Chondrocyte (in vitro differentiated cells): ENCODE measurements around the gene TMEM132D. TPM values are rescaled to one million over a fixed set of nuclear protein-coding genes. Genes with fewer than 3 reads are reported as not detected.

ENCODE experiments used
- DNase-seq: peaks from one replicate; pipeline ENCODE4 v3.0.0; 2021; ENCODE audit warnings: mixed read lengths, low spot score
- H3K27ac Mint-ChIP-seq: one replicate; pipeline ENCODE4 v1.8.0; 2021; ENCODE audit warnings: mild to moderate bottlenecking, moderate library complexity, mixed read lengths; ENCODE audit not compliant: unreplicated experiment
- H3K27me3 Mint-ChIP-seq: 2 replicates; pipeline ENCODE4 v1.8.0; 2021; ENCODE audit warnings: low read depth, mixed read lengths
- H3K36me3 Mint-ChIP-seq: 2 replicates; pipeline ENCODE4 v1.8.0; 2021; ENCODE audit warnings: low read depth, mixed read lengths
- H3K4me1 Mint-ChIP-seq: 2 replicates; pipeline ENCODE4 v1.8.0; 2021; ENCODE audit warnings: low read depth, mild to moderate bottlenecking, mixed read lengths
- H3K4me3 Mint-ChIP-seq: one replicate; pipeline ENCODE4 v1.8.0; 2021; ENCODE audit warnings: mild to moderate bottlenecking, moderate library complexity, mixed read lengths; ENCODE audit not compliant: unreplicated experiment
- H3K9me3 Mint-ChIP-seq: 2 replicates; pipeline ENCODE4 v1.8.0; 2021; ENCODE audit warnings: low read depth, mixed read lengths
- total RNA-seq: library from RNA; stranded (reverse); gene quantifications from 3 replicates; pipeline ENCODE4 v1.2.1, GENCODE V29; 2021
- TF ChIP-seq, protein P1 (sequence below): fragments of 200-600 bp; sonication (generic); IDR thresholded peaks from 2 replicates; pipeline ENCODE4 v1.5.0; 2021; ENCODE audit warnings: antibody characterized with exemption, mild to moderate bottlenecking, moderate library complexity

TMEM132D gene
- total RNA-seq, 1 donor from 2014 or later, result 3.1 TPM

DNA sequence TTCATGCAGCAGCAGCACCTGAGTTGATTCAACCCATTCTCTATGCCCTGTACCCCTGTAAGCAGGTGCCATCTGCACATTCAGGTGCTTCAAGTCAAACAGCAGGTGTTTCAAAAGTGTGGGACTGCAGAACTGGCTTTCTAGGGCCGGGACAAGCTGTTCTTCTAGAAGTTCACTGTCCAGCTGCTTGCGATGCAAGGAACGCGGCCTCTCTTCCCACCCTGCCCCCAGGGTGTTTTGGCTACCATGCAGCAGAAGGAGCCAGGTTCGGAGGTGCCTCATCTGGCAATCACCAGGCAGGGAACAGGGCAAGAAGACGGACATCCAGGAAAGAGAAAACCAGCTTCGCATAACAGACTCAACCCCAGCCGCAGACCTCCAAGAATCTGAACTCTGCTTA is 35.2 kb downstream of the TMEM132D start:
- Mint-ChIP-seq H3K4me1 (no peaks in the 10 kb centered on the region), H3K27ac (no peak overlapping the region), H3K4me3 (no peak overlapping the region), H3K9me3 (peaks cover 22% of the 10 kb centered on the region), H3K36me3 (no peaks in the 10 kb centered on the region), H3K27me3 (no peaks in the 10 kb centered on the region)
- TF ChIP-seq, protein P1, sequence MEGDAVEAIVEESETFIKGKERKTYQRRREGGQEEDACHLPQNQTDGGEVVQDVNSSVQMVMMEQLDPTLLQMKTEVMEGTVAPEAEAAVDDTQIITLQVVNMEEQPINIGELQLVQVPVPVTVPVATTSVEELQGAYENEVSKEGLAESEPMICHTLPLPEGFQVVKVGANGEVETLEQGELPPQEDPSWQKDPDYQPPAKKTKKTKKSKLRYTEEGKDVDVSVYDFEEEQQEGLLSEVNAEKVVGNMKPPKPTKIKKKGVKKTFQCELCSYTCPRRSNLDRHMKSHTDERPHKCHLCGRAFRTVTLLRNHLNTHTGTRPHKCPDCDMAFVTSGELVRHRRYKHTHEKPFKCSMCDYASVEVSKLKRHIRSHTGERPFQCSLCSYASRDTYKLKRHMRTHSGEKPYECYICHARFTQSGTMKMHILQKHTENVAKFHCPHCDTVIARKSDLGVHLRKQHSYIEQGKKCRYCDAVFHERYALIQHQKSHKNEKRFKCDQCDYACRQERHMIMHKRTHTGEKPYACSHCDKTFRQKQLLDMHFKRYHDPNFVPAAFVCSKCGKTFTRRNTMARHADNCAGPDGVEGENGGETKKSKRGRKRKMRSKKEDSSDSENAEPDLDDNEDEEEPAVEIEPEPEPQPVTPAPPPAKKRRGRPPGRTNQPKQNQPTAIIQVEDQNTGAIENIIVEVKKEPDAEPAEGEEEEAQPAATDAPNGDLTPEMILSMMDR, result no peak
- DNase-seq, result no peak

DNA sequence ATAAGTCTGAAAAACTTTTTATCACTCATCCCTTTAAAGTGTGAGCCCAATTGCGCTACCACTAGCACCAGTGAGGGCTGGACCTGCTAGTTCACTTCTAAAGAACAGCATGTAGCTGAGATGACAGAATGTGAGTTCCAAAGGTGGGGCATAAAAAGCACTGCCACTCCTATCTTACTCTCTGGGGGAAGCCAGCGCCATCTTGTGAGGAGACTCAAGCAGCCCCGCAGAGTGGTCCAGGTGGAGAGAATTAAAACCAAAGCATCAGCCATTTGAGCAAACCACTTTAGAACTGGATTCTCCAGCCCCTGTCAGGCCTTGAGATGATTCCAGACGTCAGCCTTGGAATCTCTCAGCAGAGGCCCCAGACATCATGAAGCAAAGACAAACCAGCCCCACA is 39.9 kb downstream of the TMEM132D start:
- H3K4me1 Mint-ChIP-seq, result no peaks in the 10 kb centered on the region
- TF ChIP-seq, protein P1, result no peak
- no peaks in the 10 kb centered on the region for H3K27me3 Mint-ChIP-seq
- H3K36me3 Mint-ChIP-seq, result no peaks in the 10 kb centered on the region
- DNase-seq, result no peak
- H3K9me3 Mint-ChIP-seq, result peaks cover 22% of the 10 kb centered on the region
- H3K27ac Mint-ChIP-seq, result no peak overlapping the region
- H3K4me3 Mint-ChIP-seq, result no peak overlapping the region

DNA sequence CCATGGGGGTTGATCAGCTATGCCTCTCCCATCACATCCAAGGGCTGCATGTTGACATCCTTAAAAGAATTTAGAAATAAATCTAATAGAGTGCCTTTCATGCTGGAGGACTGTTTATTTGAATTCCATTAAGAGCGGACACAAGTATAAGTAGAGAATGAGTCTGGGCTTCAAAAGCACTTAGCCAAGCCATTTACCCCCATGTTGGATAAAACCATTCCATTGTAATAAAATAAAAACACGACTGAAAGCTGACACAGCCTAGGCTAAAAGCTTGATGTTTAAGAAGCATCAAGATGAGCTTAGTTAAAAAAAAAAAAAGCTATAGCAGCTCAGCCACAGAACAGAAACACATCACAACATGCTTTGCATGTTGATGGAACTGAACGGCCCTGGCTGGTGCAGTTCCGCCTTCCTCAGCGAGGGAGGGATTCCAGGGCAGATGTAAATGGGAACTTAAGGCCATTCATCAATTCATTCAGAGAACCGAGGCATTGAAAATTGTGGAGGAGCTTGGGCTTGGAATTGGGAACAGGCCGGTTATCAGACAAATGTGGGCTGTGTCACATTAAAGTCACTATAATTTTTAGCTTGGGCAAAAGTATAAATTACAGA is 41.2 kb downstream of the TMEM132D start:
- peaks cover 22% of the 10 kb centered on the region for H3K9me3 Mint-ChIP-seq
- no peak for DNase-seq

DNA sequence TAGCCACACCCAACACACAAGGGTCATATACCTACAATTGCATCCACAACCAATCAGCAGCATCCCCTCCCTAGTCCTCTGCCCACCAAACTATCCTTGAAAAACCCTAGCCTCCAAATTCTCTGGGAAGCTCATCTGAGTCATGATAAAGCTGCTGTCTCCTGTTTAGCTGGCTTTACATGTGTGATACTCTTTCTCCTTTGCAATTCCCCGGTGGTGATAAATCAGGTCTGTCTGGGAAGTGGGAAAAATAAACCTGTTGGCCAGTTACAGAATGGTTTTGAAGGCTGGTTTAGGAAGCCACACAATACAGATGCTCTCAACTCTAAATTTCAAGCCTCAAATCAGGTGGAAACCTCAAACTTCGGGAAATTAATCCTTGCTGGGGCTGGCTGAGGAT is 41.9 kb downstream of the TMEM132D start:
- Mint-ChIP-seq H3K9me3 (peaks cover 19% of the 10 kb centered on the region), H3K27me3 (no peaks in the 10 kb centered on the region), H3K27ac (no peak overlapping the region), H3K4me1 (no peaks in the 10 kb centered on the region), H3K36me3 (no peaks in the 10 kb centered on the region), H3K4me3 (no peak overlapping the region)
- no peak for DNase-seq
- TF ChIP-seq, protein P1, result no peak

More for the DNA sequence above, 41.2 kb downstream of the TMEM132D start:
- no peak overlapping the region for H3K4me3 Mint-ChIP-seq
- H3K4me1 Mint-ChIP-seq, result no peaks in the 10 kb centered on the region
- TF ChIP-seq, protein P1, result no peak
- H3K27me3 Mint-ChIP-seq, result no peaks in the 10 kb centered on the region
- H3K36me3 Mint-ChIP-seq, result no peaks in the 10 kb centered on the region
- no peak overlapping the region for H3K27ac Mint-ChIP-seq

DNA sequence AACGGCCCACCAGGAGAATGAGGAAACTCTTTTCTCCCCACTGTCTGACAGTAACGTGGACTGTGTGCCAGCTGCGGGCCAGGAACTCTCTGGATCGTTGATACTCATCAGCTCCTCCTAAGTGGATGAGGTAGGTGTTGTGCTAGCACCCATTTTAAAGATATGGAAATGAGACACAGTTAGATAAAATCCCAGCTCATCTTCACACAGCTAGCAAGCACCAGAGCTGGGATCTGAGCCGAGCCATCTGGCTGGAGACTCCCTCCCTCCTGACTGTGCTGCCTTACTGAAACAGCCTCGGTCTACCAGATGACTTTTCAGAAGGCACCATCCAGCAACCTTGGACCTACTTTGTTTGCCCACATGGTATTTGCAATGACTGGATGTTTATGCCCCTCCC is 49.2 kb downstream of the TMEM132D start:
- no peak overlapping the region for H3K4me3 Mint-ChIP-seq
- no peaks in the 10 kb centered on the region for H3K4me1 Mint-ChIP-seq
- H3K27me3 Mint-ChIP-seq, result no peaks in the 10 kb centered on the region
- no peaks in the 10 kb centered on the region for H3K9me3 Mint-ChIP-seq
- DNase-seq, result no peak
- no peak overlapping the region for H3K27ac Mint-ChIP-seq
- TF ChIP-seq, protein P1, result no peak
- H3K36me3 Mint-ChIP-seq, result no peaks in the 10 kb centered on the region
